SK-N-SH treated with all-trans-retinoic acid at 6 μM for 48 hours (cell line): Measurements from ENCODE around the gene SASH1.

ENCODE experiments used
- ATAC-seq: fragments of 200-7000 bp; cut with Tn5 transposase; 3 replicates; pipeline ENCODE4 v1.9.1; 2020; ENCODE audit warnings: mild to moderate bottlenecking, moderate library complexity
- ARNTL ChIP-seq: fragments of 450-650 bp; formaldehyde crosslinking; IDR thresholded peaks from 2 replicates; pipeline ENCODE4 v1.5.0; 2020; ENCODE audit warnings: low read depth, mild to moderate bottlenecking, moderate library complexity, borderline replicate concordance
- BACH2 ChIP-seq: fragments of 250-450 bp; sonication (Bioruptor Pico); IDR thresholded peaks from 2 replicates; pipeline ENCODE4 v1.9.0; 2021; ENCODE audit warnings: mild to moderate bottlenecking, borderline replicate concordance
- ESRRG ChIP-seq: fragments of 250-450 bp; sonication (Bioruptor Pico); IDR thresholded peaks from 2 replicates; pipeline ENCODE4 v1.6.1; 2021; ENCODE audit warnings: mild to moderate bottlenecking
- GLIS3 ChIP-seq: fragments of 250-450 bp; sonication (Bioruptor Pico); IDR thresholded peaks from 2 replicates; pipeline ENCODE4 v1.5.0; 2020; ENCODE audit warnings: mild to moderate bottlenecking, moderate library complexity
- ISL1 ChIP-seq: fragments of 250-450 bp; sonication (Bioruptor Pico); IDR thresholded peaks from 2 replicates; pipeline ENCODE4 v2.1.2; 2022; ENCODE audit warnings: mild to moderate bottlenecking, moderate library complexity
- OSR1 ChIP-seq: fragments of 250-450 bp; sonication (Bioruptor Pico); IDR thresholded peaks from 2 replicates; pipeline ENCODE4 v1.8.0; 2022; ENCODE audit warnings: moderate library complexity, mild to moderate bottlenecking, inconsistent platforms
- PPARA ChIP-seq: fragments of 250-450 bp; sonication (Bioruptor Pico); IDR thresholded peaks from 2 replicates; pipeline ENCODE4 v1.5.0; 2020; ENCODE audit warnings: mild to moderate bottlenecking, borderline replicate concordance
- RARB ChIP-seq: fragments of 250-450 bp; sonication (Bioruptor Pico); IDR thresholded peaks from 2 replicates; pipeline ENCODE4 v1.8.0; 2021; ENCODE audit warnings: mild to moderate bottlenecking, moderate library complexity
- SNAI2 ChIP-seq: fragments of 250-450 bp; sonication (Bioruptor Pico); IDR thresholded peaks from 2 replicates; pipeline ENCODE4 v1.5.0; 2020; ENCODE audit warnings: mild to moderate bottlenecking, moderate library complexity
- TCF4 ChIP-seq: fragments of 250-450 bp; sonication (Bioruptor Pico); IDR thresholded peaks from 2 replicates; pipeline ENCODE4 v1.8.0; 2021; ENCODE audit warnings: mild to moderate bottlenecking, moderate library complexity, borderline replicate concordance
- TOX ChIP-seq: fragments of 250-450 bp; sonication (Bioruptor Pico); IDR thresholded peaks from 2 replicates; pipeline ENCODE4 v1.8.0; 2021; ENCODE audit warnings: mild to moderate bottlenecking, moderate library complexity, borderline replicate concordance
- ZC3H10 ChIP-seq: fragments of 250-450 bp; sonication (Bioruptor Pico); IDR thresholded peaks from 2 replicates; pipeline ENCODE4 v1.5.1; 2021; ENCODE audit warnings: mild to moderate bottlenecking, moderate library complexity
- ZFP3 ChIP-seq: fragments of 250-450 bp; sonication (Bioruptor Pico); IDR thresholded peaks from 2 replicates; pipeline ENCODE4 v1.5.0; 2020; ENCODE audit warnings: mild to moderate bottlenecking, moderate library complexity
- ZFP30 ChIP-seq: fragments of 450-650 bp; formaldehyde crosslinking; IDR thresholded peaks from 2 replicates; pipeline ENCODE4 v1.5.0; 2022; ENCODE audit warnings: mild to moderate bottlenecking, moderate library complexity
- ZNF565 ChIP-seq: fragments of 450-650 bp; formaldehyde crosslinking; conservative IDR thresholded peaks from 2 replicates; pipeline ENCODE4 v1.5.0; 2020; ENCODE audit warnings: low read depth, mild to moderate bottlenecking, moderate library complexity
- ZNF70 ChIP-seq: fragments of 450-650 bp; formaldehyde crosslinking; IDR thresholded peaks from 2 replicates; pipeline ENCODE4 v1.5.0; 2020; ENCODE audit warnings: mild to moderate bottlenecking, moderate library complexity
- ZNF8 ChIP-seq: fragments of 450-650 bp; formaldehyde crosslinking; IDR thresholded peaks from 2 replicates; pipeline ENCODE4 v1.5.0; 2020; ENCODE audit warnings: mild to moderate bottlenecking, moderate library complexity
- TF ChIP-seq, protein P1 (sequence below): fragments of 250-450 bp; sonication (Bioruptor Pico); IDR thresholded peaks from 2 replicates; pipeline ENCODE4 v1.8.0; 2021; ENCODE audit warnings: low read depth, mild to moderate bottlenecking, moderate library complexity, borderline replicate concordance
- TF ChIP-seq, protein P2 (sequence below): fragments of 250-450 bp; sonication (Bioruptor Pico); IDR thresholded peaks from 2 replicates; pipeline ENCODE4 v1.8.0; 2020; ENCODE audit warnings: mild to moderate bottlenecking, moderate library complexity, borderline replicate concordance
- TF ChIP-seq, protein P3 (sequence below): fragments of 250-450 bp; sonication (Bioruptor Pico); IDR thresholded peaks from 2 replicates; pipeline ENCODE4 v1.5.0; 2020; ENCODE audit warnings: mild to moderate bottlenecking, moderate library complexity
- TF ChIP-seq, protein P4 (sequence below): fragments of 250-450 bp; sonication (Bioruptor Pico); IDR thresholded peaks from 2 replicates; pipeline ENCODE4 v1.5.1; 2020; ENCODE audit warnings: low read depth, mild to moderate bottlenecking, moderate library complexity
- TF ChIP-seq, protein P5 (sequence below): fragments of 250-450 bp; sonication (Bioruptor Pico); IDR thresholded peaks from 2 replicates; pipeline ENCODE4 v1.5.1; 2021; ENCODE audit warnings: mild to moderate bottlenecking, moderate library complexity

Gene SASH1

DNA sequence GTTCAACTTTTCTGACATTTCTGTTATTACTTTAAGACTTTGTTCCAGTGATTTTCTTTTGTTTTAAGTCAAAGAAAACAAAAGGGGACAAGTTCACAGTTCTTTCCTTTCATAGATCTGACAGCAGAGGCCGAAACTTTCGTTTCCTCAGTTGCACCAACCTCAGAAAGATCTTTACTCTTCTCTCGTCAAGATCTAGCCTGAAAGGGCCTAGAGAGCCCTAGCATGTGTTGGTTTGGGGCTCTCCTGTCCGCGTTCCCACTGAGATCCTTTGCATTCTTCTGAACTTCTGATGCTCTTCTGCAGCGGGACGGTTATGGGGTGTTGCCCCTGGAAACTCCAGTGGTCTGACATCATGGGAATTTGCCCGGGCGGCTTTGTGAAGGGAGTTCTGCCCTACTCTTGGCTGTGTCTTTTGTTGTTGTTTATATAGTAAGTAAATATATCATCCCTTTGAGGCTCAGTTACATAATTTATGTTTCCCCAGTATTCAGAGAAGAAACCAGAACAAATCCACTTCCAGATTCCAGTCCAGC lies 129.1 kb downstream of the SASH1 start (continued):
- no peak for TF ChIP-seq TCF4 (CRISPR knock-in tag)
- TF ChIP-seq, protein P1, sequence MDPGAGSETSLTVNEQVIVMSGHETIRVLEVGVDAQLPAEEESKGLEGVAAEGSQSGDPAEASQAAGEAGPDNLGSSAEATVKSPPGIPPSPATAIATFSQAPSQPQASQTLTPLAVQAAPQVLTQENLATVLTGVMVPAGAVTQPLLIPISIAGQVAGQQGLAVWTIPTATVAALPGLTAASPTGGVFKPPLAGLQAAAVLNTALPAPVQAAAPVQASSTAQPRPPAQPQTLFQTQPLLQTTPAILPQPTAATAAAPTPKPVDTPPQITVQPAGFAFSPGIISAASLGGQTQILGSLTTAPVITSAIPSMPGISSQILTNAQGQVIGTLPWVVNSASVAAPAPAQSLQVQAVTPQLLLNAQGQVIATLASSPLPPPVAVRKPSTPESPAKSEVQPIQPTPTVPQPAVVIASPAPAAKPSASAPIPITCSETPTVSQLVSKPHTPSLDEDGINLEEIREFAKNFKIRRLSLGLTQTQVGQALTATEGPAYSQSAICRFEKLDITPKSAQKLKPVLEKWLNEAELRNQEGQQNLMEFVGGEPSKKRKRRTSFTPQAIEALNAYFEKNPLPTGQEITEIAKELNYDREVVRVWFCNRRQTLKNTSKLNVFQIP (CRISPR knock-in tag): no peak
- no peak for TF ChIP-seq ZFP3
- no peak for TF ChIP-seq RARB (CRISPR knock-in tag)
- no peak for TF ChIP-seq OSR1 (CRISPR knock-in tag)
- TF ChIP-seq, protein P2, sequence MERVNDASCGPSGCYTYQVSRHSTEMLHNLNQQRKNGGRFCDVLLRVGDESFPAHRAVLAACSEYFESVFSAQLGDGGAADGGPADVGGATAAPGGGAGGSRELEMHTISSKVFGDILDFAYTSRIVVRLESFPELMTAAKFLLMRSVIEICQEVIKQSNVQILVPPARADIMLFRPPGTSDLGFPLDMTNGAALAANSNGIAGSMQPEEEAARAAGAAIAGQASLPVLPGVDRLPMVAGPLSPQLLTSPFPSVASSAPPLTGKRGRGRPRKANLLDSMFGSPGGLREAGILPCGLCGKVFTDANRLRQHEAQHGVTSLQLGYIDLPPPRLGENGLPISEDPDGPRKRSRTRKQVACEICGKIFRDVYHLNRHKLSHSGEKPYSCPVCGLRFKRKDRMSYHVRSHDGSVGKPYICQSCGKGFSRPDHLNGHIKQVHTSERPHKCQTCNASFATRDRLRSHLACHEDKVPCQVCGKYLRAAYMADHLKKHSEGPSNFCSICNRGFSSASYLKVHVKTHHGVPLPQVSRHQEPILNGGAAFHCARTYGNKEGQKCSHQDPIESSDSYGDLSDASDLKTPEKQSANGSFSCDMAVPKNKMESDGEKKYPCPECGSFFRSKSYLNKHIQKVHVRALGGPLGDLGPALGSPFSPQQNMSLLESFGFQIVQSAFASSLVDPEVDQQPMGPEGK (CRISPR knock-in tag): no peak

DNA sequence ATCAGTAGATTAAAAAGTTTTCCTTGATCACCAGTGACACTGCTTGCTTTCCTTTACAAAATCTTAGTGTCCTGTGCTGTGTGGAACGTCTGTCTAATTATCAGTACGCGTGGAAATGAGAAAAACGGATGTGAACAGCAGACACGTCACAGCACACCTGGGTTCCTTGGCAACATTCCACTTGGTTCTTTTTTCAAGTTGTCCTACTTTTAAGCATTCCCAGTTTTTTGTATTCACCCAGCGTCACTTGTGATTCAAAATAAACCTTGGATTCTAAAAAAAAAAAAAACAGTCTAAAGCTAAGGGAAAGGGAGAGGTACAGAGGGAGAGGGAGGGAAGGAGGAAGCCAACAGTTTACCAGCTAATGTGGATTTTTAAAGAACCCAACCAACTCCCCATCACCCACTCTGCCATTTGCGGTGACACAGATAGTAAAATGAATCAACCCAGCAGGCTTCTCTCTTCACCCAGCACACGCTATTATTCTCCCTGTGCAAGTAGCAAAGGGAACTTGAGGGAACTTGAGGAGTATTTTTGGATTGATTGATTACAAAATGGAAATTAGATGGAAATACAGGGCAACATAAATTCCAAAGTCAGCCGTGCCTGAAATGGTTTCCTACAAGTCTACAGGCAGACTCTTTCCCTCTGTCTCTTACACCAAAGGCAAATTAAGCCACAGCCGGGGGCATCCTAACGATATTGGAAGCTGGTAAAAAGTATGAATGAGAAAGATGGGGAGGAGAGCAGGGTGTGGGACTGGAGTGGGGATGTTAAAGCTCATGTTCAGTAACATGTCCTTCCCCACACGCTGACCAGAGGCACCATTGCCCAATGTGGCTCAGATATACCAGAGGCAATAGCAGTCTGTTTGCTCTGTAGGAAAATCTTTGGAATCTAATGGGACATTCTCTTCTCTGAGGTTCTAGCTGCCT lies 129.8 kb downstream of the SASH1 start:
- TF ChIP-seq BACH2 (no peak), ZFP30 (no peak), ESRRG (no peak)
- TF ChIP-seq, protein P3, sequence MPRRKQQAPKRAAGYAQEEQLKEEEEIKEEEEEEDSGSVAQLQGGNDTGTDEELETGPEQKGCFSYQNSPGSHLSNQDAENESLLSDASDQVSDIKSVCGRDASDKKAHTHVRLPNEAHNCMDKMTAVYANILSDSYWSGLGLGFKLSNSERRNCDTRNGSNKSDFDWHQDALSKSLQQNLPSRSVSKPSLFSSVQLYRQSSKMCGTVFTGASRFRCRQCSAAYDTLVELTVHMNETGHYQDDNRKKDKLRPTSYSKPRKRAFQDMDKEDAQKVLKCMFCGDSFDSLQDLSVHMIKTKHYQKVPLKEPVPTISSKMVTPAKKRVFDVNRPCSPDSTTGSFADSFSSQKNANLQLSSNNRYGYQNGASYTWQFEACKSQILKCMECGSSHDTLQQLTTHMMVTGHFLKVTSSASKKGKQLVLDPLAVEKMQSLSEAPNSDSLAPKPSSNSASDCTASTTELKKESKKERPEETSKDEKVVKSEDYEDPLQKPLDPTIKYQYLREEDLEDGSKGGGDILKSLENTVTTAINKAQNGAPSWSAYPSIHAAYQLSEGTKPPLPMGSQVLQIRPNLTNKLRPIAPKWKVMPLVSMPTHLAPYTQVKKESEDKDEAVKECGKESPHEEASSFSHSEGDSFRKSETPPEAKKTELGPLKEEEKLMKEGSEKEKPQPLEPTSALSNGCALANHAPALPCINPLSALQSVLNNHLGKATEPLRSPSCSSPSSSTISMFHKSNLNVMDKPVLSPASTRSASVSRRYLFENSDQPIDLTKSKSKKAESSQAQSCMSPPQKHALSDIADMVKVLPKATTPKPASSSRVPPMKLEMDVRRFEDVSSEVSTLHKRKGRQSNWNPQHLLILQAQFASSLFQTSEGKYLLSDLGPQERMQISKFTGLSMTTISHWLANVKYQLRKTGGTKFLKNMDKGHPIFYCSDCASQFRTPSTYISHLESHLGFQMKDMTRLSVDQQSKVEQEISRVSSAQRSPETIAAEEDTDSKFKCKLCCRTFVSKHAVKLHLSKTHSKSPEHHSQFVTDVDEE (CRISPR knock-in tag): no peak
- TF ChIP-seq, protein P4, sequence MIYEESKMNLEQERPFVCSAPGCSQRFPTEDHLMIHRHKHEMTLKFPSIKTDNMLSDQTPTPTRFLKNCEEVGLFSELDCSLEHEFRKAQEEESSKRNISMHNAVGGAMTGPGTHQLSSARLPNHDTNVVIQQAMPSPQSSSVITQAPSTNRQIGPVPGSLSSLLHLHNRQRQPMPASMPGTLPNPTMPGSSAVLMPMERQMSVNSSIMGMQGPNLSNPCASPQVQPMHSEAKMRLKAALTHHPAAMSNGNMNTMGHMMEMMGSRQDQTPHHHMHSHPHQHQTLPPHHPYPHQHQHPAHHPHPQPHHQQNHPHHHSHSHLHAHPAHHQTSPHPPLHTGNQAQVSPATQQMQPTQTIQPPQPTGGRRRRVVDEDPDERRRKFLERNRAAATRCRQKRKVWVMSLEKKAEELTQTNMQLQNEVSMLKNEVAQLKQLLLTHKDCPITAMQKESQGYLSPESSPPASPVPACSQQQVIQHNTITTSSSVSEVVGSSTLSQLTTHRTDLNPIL (CRISPR knock-in tag): no peak
- TF ChIP-seq, all 23 proteins: peak for 0
- ATAC-seq: no peak

DNA sequence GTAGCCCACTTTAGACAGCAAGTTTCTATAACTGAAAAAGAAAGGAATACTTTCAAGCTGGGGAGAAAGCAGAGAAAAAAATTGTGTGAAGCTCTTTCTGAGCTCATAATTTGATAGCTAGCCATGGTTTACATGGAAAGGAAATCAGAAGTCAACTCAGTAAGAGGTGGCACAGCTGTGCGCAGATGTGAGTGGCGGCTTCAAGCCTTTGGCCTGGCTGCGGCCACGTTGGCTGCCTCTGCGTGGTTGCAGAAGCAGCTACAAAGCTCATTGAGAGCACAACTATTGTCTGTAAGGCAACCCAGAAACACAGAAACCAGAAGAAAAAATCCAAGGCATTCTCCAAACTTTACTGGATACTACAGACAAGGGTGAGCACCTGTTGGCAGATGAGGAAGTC lies 136.9 kb downstream of the SASH1 start:
- TF ChIP-seq ZNF565 (CRISPR knock-in tag): no peak
- no peak for TF ChIP-seq PPARA
- TF ChIP-seq GLIS3 (CRISPR knock-in tag): no peak
- TF ChIP-seq SNAI2: no peak
- no peak for TF ChIP-seq ZNF70
- no peak for TF ChIP-seq ZNF8 (CRISPR knock-in tag)
- TF ChIP-seq ISL1: no peak
- TF ChIP-seq BACH2: no peak
- no peak for TF ChIP-seq ARNTL (CRISPR knock-in tag)
- TF ChIP-seq, protein P5, sequence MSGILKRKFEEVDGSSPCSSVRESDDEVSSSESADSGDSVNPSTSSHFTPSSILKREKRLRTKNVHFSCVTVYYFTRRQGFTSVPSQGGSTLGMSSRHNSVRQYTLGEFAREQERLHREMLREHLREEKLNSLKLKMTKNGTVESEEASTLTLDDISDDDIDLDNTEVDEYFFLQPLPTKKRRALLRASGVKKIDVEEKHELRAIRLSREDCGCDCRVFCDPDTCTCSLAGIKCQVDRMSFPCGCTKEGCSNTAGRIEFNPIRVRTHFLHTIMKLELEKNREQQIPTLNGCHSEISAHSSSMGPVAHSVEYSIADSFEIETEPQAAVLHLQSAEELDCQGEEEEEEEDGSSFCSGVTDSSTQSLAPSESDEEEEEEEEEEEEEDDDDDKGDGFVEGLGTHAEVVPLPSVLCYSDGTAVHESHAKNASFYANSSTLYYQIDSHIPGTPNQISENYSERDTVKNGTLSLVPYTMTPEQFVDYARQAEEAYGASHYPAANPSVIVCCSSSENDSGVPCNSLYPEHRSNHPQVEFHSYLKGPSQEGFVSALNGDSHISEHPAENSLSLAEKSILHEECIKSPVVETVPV (CRISPR knock-in tag): no peak
- no peak for TF ChIP-seq ZC3H10 (CRISPR knock-in tag)
- TF ChIP-seq, protein P1 (CRISPR knock-in tag): no peak
- TF ChIP-seq TOX: no peak
- no peak for TF ChIP-seq ZFP30
- TF ChIP-seq, all 23 proteins: peak for 0
- no peak for ATAC-seq
